ENCODE results near the gene EXOC3L4.
A peak's percentile ranks its signal among the peaks of the same experiment; 100 is the strongest.

The EXOC3L4 gene

DNA sequence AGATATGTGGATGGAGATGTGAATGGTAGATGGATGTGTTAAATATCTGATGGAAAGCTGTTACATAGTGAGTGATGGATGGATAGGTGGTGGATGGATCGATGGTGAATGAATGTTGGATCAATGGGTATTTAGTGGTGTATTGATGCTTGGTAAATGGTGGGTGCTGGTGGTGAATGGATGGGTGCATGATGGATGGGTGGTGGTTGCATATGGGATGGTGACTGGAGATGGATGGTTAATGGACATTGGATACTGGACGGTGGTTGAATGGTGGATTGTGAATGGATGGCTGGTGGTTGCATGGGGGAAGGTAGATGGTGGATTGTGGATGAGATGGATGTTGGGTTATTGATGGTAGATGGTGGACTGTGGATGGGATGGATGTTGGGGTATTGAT, 12.6 kb upstream of the EXOC3L4 start:
- no peak for TF ChIP-seq CTCF (conservative IDR thresholded peaks at IDR 0.05)
- H3K27ac ChIP-seq: no peak overlapping the region

DNA sequence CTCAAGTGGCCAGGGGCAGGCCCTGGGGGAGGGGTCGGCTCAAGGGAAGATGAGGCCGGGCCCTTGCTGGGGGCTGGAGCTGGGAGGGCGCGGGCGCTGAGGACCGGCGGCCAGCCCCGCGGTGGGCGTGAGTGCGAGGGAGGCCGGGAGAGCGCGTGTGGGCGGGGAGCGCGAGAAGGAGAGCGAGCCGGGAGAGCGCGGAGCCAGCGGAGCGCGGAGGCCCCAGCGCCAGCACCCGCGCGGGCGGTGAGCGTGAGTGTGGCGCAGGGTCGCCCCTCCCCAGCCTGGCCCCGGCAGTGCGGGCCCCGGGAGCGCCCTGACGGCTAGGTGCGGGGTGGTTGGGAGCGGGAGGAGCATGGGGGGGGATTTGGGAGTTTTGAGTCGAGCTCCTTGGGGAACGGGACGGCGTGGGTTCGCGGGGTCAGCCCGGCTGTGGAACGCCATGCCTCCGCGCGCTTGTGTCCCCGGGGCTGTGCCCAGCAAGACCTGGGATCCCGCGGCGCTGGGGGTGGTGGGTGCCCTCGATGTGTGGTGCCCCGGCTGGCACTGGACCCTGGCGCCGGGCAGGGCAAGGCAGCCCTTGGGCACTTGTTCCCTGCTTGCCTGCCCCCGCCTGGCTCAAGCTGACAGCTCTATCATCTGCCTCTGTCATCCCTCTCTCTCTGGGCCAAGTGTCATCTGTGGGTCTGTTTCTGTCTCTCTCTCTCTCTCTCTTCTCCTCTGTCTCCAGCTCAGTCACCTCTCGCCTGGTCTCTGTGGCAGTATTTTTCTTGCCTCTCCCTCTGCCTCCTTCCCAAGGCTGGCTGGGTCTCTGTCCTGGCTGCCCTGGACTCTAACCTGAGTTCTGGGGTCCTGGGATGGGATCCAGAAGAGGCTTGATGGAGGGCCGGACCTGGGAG, 10.3 kb upstream of the EXOC3L4 start, which contains the start of gene LBHD2:
LBHD2 (plus strand) TSS at position 190 of the 899 bp plus-strand sequence. CDS start 1,803 bp downstream, outside the sequence.
- H3K27ac ChIP-seq: no peak within 1 kb of the TSS
- no peak for TF ChIP-seq CTCF (conservative IDR thresholded peaks at IDR 0.05)

GRCh38 chr14:103085106-103086091, 9.1 kb upstream of the EXOC3L4 start:
- 0 out of 2 replicates have a peak, but pooled peaks have one; percentile 11 for TF ChIP-seq CTCF (conservative IDR thresholded peaks at IDR 0.05)
- no peak overlapping the region for H3K27ac ChIP-seq

- TF ChIP-seq CTCF (conservative IDR thresholded peaks at IDR 0.05): no peak
Observed at GRCh38 chr14:103086771-103087342, 7.7 kb upstream of the EXOC3L4 start.

DNA sequence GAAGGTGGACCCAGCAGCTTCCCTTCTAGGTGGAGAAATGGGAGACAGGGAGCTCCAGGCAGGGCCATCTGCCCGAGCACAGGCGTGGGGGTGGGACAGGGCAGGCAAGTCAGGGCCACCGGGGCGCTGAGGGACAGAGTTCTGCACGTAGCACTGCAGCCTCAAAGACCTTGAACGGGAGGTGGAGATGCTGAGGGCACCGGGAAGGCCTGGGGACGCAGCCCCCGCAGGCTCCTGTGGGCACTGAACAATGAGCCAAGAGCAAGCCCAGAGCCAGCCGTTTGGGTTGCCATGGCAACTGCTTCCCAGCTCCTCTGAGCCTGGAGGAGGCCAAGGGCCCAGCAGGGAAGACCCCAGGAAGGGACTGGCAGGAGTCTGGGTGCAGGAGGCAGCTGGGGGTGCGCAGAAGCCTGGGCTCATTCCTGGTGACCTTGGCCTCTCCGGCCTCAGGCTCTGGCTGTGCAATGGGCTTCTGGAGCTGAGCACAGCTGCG, 7.1 kb upstream of the EXOC3L4 start:
- TF ChIP-seq CTCF (conservative IDR thresholded peaks at IDR 0.05): no peak
- H3K27ac ChIP-seq: no peak overlapping the region

More at GRCh38 chr14:103086771-103087342, 7.7 kb upstream of the EXOC3L4 start:
- H3K27ac ChIP-seq: no peak overlapping the region

DNA sequence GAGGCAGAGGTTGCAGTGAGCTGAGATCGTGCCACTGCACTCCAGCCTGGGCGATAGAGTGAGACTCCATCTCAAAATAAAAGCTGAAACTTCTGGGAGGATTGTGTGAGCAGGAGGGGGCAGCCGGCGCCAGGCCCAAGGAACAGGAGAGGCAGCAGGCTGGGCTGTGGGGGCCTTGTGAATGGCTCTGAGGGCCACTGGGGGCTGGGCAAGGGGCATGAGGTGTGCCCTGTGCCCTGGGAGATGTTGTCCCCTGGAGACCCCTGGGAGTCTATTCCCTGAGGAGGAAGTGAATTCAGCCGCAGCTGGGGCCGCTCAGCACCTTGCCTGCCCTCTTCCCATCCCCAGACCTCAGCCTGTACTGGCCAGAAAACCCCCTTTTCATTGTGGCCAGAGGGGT, 5.6 kb upstream of the EXOC3L4 start:
- no peak overlapping the region for H3K27ac ChIP-seq

More for the DNA sequence above, 5.6 kb upstream of the EXOC3L4 start:
- no peak for TF ChIP-seq CTCF (conservative IDR thresholded peaks at IDR 0.05)
